Fibroblast of lung (primary cell): ENCODE results near the gene AGO1.

Source experiments
- EZH2 ChIP-seq: IDR thresholded peaks from 2 replicates; pipeline ENCODE4 v1.5.1; 2012; ENCODE audit warnings: low read length, control low read depth, mild to moderate bottlenecking; ENCODE audit errors: missing control alignments
- TF ChIP-seq, protein P1 (sequence below), 2 donors: IDR thresholded peaks in 1 of 2; conservative IDR thresholded peaks in 1 of 2; 1 replicate in 1 of 2; 2 replicates in 1 of 2; pipeline ENCODE4 v1.5.1; 2011 to 2012; ENCODE audit warnings: low read length in 2 of 2, control low read depth in 1 of 2, inconsistent platforms in 1 of 2, low read depth in 1 of 2, mild to moderate bottlenecking in 1 of 2

DNA sequence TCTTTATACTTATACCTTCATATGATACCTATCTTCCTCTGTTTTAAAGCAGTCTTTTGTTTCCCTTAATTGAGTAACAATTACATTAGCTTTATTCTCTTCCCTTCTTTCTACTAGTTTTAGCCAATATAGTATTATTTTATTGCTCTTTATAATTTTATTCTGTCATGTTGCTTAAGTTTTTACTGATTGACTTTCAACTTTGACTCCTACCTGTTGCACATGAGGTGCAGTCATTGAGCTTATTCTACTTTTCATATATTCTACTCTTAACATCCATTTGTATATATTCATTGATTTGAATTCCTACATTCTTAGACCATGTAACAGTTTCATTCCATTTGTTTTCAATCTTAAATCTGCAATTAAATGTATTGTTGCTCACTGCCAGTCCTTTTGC lies 97.1 kb downstream of the AGO1 start:
- TF ChIP-seq, protein P1, sequence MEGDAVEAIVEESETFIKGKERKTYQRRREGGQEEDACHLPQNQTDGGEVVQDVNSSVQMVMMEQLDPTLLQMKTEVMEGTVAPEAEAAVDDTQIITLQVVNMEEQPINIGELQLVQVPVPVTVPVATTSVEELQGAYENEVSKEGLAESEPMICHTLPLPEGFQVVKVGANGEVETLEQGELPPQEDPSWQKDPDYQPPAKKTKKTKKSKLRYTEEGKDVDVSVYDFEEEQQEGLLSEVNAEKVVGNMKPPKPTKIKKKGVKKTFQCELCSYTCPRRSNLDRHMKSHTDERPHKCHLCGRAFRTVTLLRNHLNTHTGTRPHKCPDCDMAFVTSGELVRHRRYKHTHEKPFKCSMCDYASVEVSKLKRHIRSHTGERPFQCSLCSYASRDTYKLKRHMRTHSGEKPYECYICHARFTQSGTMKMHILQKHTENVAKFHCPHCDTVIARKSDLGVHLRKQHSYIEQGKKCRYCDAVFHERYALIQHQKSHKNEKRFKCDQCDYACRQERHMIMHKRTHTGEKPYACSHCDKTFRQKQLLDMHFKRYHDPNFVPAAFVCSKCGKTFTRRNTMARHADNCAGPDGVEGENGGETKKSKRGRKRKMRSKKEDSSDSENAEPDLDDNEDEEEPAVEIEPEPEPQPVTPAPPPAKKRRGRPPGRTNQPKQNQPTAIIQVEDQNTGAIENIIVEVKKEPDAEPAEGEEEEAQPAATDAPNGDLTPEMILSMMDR (conservative IDR thresholded peaks at IDR 0.05 in 1 of 2, IDR thresholded peaks at IDR 0.05 in 1 of 2; ENCODE audit: low read depth in 1 of 2, low read length in 2 of 2) = no peak
- TF ChIP-seq EZH2 = no peak
